ENCODE data around the gene FOXO3.

Gene FOXO3

DNA sequence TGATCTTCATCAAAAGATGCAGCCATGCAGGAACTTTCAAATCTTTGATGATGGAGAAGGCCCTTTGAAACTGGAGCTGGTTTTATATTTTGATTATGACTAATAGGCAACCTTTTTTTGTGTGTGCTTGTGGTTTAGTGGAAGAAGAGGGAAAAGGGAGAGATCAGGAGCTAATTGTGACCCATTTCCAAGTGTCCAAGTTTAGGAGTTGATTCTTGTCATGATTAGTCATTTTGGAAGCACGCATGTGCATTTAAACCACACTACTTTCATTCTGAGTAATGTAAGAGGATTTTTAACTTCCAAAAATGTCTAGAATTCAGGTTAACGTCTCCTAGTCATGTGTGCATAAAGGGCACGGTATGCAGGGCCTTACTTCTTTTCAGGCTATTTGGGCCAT, 3.5 kb downstream of the FOXO3 start:
- DNase-seq (ENCODE audit: low read depth, low spot score) = no peak
- H3K4me3 ChIP-seq = no peak overlapping the region
- H3K27ac ChIP-seq = no peak overlapping the region
- no peak overlapping the region for H3K9ac ChIP-seq (ENCODE audit: insufficient read length)
- H3K36me3 ChIP-seq (ENCODE audit: insufficient read depth, low read length) = peaks cover 17% of the 10 kb centered on the region; the same call in 1 of the 2 replicates
- no peak for TF ChIP-seq POLR2AphosphoS5 (IDR thresholded peaks at IDR 0.05; ENCODE audit: borderline replicate concordance, low read depth, low read length)
- no peak for TF ChIP-seq EZH2 (IDR thresholded peaks at IDR 0.05)
- TF ChIP-seq FOXP2 (optimal IDR thresholded peaks at IDR 0.05; ENCODE audit: control extremely low read depth, extremely low read length, insufficient read depth) = no peak
- H3K9me3 ChIP-seq (ENCODE audit: low read depth, low read length) = no peaks in the 10 kb centered on the region

DNA sequence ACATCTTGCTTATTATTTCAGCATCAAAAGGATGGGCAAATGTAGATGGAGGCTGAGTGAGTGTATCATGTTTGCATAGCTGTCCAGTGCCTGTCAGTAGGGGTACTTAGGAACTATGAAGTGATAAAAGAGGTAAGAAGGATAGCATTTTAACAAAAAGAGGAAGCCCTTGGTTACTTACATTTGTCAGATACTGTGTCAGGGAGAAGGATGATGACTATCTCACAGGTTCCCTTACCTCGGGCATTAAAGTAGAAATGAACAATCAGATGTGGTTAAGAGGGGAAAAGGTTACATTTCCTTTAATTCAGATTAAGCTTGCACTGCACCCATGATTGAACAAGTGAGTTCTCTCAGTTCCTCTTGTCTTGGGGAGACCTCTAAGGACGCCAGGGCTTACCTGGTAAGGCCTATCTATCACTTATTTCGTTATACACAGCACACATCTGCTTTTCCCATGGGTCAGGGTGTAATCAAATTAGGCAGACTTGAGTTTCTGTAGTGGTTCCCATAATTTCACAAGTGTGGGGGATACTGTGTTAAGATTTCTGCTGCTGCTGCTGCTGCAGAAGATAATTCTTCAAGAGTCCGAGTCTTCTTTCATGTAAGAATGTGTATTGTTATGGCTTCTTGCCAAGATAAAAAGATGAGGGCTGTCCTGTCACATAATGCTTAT, 4.5 kb downstream of the FOXO3 start:
- Histone ChIP-seq H3K27ac (no peak overlapping the region), H3K4me3 (no peak overlapping the region)

GRCh38 chr6:108565893-108566292, 5.2 kb downstream of the FOXO3 start:
- Histone ChIP-seq H3K4me3 (no peak overlapping the region), H3K36me3 (ENCODE audit: insufficient read depth, low read length) (peaks cover 33% of the 10 kb centered on the region), H3K9me3 (ENCODE audit: low read depth, low read length) (no peaks in the 10 kb centered on the region), H3K9ac (ENCODE audit: insufficient read length) (no peak overlapping the region), H3K27ac (peak overlapping the region; percentile 10; the same call in 1 of the 2 replicates)
- TF ChIP-seq EZH2 (IDR thresholded peaks at IDR 0.05) (no peak), POLR2AphosphoS5 (IDR thresholded peaks at IDR 0.05; ENCODE audit: borderline replicate concordance, low read depth, low read length) (no peak), FOXP2 (optimal IDR thresholded peaks at IDR 0.05; ENCODE audit: control extremely low read depth, extremely low read length, insufficient read depth) (no peak)
- DNase-seq (ENCODE audit: low read depth, low spot score) = no peak

More for the DNA sequence above, 4.5 kb downstream of the FOXO3 start:
- no peaks in the 10 kb centered on the region for H3K9me3 ChIP-seq (ENCODE audit: low read depth, low read length)
- TF ChIP-seq FOXP2 (optimal IDR thresholded peaks at IDR 0.05; ENCODE audit: control extremely low read depth, extremely low read length, insufficient read depth) (no peak), EZH2 (IDR thresholded peaks at IDR 0.05) (no peak), POLR2AphosphoS5 (IDR thresholded peaks at IDR 0.05; ENCODE audit: borderline replicate concordance, low read depth, low read length) (no peak)
- peaks cover 27% of the 10 kb centered on the region; the same call in 1 of the 2 replicates for H3K36me3 ChIP-seq (ENCODE audit: insufficient read depth, low read length)
- DNase-seq (ENCODE audit: low read depth, low spot score) = no peak
- H3K9ac ChIP-seq (ENCODE audit: insufficient read length) = no peak overlapping the region

DNA sequence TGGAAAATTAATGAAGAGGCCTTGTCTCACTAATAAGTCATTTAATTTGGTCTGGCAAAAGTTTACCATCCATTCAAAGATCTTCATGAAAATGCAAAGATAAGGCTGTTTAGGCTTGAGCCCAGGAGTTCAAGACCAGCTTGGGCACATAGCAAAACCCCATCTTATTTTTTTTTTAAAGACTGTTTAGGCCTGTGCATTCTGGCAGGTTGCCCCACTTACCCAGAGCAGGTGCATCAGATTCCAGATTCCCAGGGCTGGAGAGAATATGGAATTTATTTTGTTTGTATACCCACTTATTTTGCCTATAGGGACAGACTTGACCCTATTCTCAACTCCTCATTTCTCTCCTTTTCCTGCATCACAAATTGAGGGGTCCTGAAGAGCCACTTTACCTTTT, 5.7 kb downstream of the FOXO3 start:
- no peak overlapping the region for H3K4me3 ChIP-seq
- no peaks in the 10 kb centered on the region for H3K9me3 ChIP-seq (ENCODE audit: low read depth, low read length)

GRCh38 chr6:108568101-108568500, 7.4 kb downstream of the FOXO3 start:
- no peak for DNase-seq (ENCODE audit: low read depth, low spot score)
- Histone ChIP-seq H3K4me3 (no peak overlapping the region), H3K27ac (no peak overlapping the region), H3K36me3 (ENCODE audit: insufficient read depth, low read length) (peaks cover 49% of the 10 kb centered on the region), H3K9me3 (ENCODE audit: low read depth, low read length) (no peaks in the 10 kb centered on the region), H3K9ac (ENCODE audit: insufficient read length) (no peak overlapping the region)
- no peak for TF ChIP-seq EZH2 (IDR thresholded peaks at IDR 0.05)
- TF ChIP-seq POLR2AphosphoS5 (IDR thresholded peaks at IDR 0.05; ENCODE audit: borderline replicate concordance, low read depth, low read length) = no peak
- no peak for TF ChIP-seq FOXP2 (optimal IDR thresholded peaks at IDR 0.05; ENCODE audit: control extremely low read depth, extremely low read length, insufficient read depth)

More for the DNA sequence above, 5.7 kb downstream of the FOXO3 start:
- DNase-seq (ENCODE audit: low read depth, low spot score) = no peak
- Histone ChIP-seq H3K27ac (no peak overlapping the region), H3K9ac (ENCODE audit: insufficient read length) (no peak overlapping the region), H3K36me3 (ENCODE audit: insufficient read depth, low read length) (peaks cover 39% of the 10 kb centered on the region)
- TF ChIP-seq POLR2AphosphoS5 (IDR thresholded peaks at IDR 0.05; ENCODE audit: borderline replicate concordance, low read depth, low read length) = no peak
- no peak for TF ChIP-seq EZH2 (IDR thresholded peaks at IDR 0.05)
- TF ChIP-seq FOXP2 (optimal IDR thresholded peaks at IDR 0.05; ENCODE audit: control extremely low read depth, extremely low read length, insufficient read depth) = no peak

- Histone ChIP-seq H3K9ac (ENCODE audit: insufficient read length) (no peak overlapping the region), H3K4me3 (no peak overlapping the region), H3K36me3 (ENCODE audit: insufficient read depth, low read length) (peaks cover 49% of the 10 kb centered on the region), H3K9me3 (ENCODE audit: low read depth, low read length) (no peaks in the 10 kb centered on the region), H3K27ac (no peak overlapping the region)
- TF ChIP-seq EZH2 (IDR thresholded peaks at IDR 0.05) = no peak
- TF ChIP-seq POLR2AphosphoS5 (IDR thresholded peaks at IDR 0.05; ENCODE audit: borderline replicate concordance, low read depth, low read length) = no peak
- TF ChIP-seq FOXP2 (optimal IDR thresholded peaks at IDR 0.05; ENCODE audit: control extremely low read depth, extremely low read length, insufficient read depth) = no peak
- no peak for DNase-seq (ENCODE audit: low read depth, low spot score)
Observed at GRCh38 chr6:108568551-108569305, 8.0 kb downstream of the FOXO3 start.

DNA sequence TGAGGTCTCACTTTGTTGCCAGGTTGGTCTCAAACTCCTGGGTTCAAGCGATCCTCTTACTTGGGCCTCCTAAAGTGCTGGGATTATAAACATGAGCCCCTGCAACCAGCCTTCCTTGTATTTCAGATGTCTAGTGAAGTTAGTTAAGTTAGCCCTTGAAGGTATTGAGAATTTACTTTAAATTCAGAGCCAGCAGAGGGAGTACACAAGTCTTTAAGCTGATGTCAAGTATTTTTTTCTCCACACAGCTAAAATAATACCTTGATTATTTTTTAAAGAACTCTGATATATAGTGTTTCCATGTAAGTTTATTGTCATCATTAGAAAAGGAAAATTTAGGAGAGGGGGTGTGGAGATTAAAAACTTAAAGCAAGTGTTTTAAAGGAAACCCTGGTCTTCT, 9.8 kb downstream of the FOXO3 start:
- TF ChIP-seq POLR2AphosphoS5 (IDR thresholded peaks at IDR 0.05; ENCODE audit: borderline replicate concordance, low read depth, low read length) = no peak
- TF ChIP-seq EZH2 (IDR thresholded peaks at IDR 0.05) = no peak
- TF ChIP-seq FOXP2 (optimal IDR thresholded peaks at IDR 0.05; ENCODE audit: control extremely low read depth, extremely low read length, insufficient read depth) = no peak
- Histone ChIP-seq H3K9me3 (ENCODE audit: low read depth, low read length) (no peaks in the 10 kb centered on the region), H3K4me3 (no peak overlapping the region), H3K9ac (ENCODE audit: insufficient read length) (no peak overlapping the region), H3K36me3 (ENCODE audit: insufficient read depth, low read length) (peaks cover 49% of the 10 kb centered on the region), H3K27ac (no peak overlapping the region)
- DNase-seq (ENCODE audit: low read depth, low spot score) = no peak

GRCh38 chr6:108574457-108575141, 13.9 kb downstream of the FOXO3 start:
- no peak for TF ChIP-seq EZH2 (IDR thresholded peaks at IDR 0.05)
- no peak for TF ChIP-seq POLR2AphosphoS5 (IDR thresholded peaks at IDR 0.05; ENCODE audit: borderline replicate concordance, low read depth, low read length)
- no peak for TF ChIP-seq FOXP2 (optimal IDR thresholded peaks at IDR 0.05; ENCODE audit: control extremely low read depth, extremely low read length, insufficient read depth)
- Histone ChIP-seq H3K9me3 (ENCODE audit: low read depth, low read length) (no peaks in the 10 kb centered on the region), H3K9ac (ENCODE audit: insufficient read length) (no peak overlapping the region), H3K4me3 (no peak overlapping the region), H3K27ac (0 out of 2 replicates have a peak overlapping the region, but pooled peaks have one; percentile 12), H3K36me3 (ENCODE audit: insufficient read depth, low read length) (peaks cover 37% of the 10 kb centered on the region)
- DNase-seq (ENCODE audit: low read depth, low spot score) = no peak
